PC-9 (cell line): ENCODE measurements around the gene TMEM253.

Source experiments
- EZH2 ChIP-seq: fragments of 200-600 bp; sonication (generic); IDR thresholded peaks from 2 replicates; pipeline ENCODE4 v1.8.0; 2017; ENCODE audit warnings: antibody characterized with exemption, low read depth
- TF ChIP-seq, protein P1 (sequence below): fragments of 200-600 bp; sonication (generic); conservative IDR thresholded peaks from 2 replicates; pipeline ENCODE4 v1.6.1; 2017; ENCODE audit warnings: mixed run types, antibody characterized with exemption, mild to moderate bottlenecking, moderate library complexity

DNA sequence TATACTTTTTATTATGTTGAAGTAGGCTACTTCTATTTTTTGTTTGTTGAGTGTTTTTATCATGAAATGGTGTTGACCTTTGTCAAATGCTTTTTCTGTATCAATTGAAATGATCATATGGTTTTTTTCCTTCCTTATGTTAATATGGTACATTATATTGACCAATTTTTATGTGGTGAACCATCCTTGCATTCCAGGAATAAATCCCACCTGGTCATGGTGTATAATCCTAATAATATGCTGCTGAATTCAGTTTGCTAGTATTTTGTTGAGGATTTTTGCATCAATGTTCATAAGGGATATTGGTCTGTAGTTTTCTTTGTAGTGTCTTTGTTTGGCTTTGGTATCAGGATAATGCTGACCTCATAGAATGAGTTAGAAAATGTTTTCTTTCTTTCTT is 44.6 kb downstream of the TMEM253 start:
- TF ChIP-seq, protein P1, sequence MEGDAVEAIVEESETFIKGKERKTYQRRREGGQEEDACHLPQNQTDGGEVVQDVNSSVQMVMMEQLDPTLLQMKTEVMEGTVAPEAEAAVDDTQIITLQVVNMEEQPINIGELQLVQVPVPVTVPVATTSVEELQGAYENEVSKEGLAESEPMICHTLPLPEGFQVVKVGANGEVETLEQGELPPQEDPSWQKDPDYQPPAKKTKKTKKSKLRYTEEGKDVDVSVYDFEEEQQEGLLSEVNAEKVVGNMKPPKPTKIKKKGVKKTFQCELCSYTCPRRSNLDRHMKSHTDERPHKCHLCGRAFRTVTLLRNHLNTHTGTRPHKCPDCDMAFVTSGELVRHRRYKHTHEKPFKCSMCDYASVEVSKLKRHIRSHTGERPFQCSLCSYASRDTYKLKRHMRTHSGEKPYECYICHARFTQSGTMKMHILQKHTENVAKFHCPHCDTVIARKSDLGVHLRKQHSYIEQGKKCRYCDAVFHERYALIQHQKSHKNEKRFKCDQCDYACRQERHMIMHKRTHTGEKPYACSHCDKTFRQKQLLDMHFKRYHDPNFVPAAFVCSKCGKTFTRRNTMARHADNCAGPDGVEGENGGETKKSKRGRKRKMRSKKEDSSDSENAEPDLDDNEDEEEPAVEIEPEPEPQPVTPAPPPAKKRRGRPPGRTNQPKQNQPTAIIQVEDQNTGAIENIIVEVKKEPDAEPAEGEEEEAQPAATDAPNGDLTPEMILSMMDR = no peak
- TF ChIP-seq EZH2 = no peak
